ENCODE data around the gene GPN2.

DNA sequence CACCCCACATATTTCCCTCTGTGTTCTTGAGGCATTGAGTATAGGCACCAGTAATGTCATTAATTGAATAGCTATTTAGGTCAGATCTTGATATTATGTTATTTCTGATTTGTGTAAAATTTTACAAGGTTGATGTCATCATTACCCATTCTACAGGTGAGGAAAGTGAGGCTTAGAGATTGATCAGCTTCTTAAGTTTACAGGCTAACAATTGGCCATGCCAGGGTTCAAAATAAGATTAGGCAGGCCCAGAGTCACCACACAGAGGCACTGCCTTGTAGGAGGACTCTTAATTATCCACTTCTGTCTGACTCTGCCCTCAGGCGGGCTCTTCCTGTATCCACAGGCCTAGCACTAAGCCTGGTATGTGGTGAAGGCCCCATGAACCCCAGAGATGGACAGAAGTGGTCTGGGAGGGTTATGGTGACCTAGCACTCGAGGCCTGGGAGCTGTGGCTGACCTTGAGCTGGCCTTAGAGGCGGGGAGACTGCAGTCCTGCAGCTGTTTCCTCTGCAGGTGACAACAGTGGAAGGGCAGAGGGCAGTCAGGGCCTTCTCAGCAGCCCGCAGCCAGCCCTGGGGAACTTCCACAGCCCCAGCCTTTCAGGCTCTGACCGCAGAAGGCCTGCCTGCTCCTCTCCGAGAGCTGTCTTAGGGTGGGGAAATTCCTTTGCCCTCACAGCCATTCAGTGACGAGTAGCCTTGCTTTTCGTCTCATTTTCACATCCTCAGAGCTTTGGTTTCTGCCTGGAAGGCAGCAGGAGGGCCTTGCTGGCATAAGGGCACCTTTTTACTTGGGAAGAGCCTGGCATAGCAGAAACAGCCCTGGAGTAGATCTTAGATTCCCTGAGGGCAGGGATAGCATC is 51.4 kb downstream of the GPN2 start:
- no peak for TF ChIP-seq CTCF (IDR thresholded peaks at IDR 0.05)
- no peak for TF ChIP-seq POLR2A (IDR thresholded peaks at IDR 0.05)

Measured in adrenal gland (tissue), 5 donors.